ENCODE data around the gene FUCA2. TPM values are rescaled to one million over a fixed set of nuclear protein-coding genes. Genes with fewer than 3 reads are reported as not detected.

FUCA2 gene
- total RNA-seq, 1 experiment from 2014 or later: 72.1 TPM

DNA sequence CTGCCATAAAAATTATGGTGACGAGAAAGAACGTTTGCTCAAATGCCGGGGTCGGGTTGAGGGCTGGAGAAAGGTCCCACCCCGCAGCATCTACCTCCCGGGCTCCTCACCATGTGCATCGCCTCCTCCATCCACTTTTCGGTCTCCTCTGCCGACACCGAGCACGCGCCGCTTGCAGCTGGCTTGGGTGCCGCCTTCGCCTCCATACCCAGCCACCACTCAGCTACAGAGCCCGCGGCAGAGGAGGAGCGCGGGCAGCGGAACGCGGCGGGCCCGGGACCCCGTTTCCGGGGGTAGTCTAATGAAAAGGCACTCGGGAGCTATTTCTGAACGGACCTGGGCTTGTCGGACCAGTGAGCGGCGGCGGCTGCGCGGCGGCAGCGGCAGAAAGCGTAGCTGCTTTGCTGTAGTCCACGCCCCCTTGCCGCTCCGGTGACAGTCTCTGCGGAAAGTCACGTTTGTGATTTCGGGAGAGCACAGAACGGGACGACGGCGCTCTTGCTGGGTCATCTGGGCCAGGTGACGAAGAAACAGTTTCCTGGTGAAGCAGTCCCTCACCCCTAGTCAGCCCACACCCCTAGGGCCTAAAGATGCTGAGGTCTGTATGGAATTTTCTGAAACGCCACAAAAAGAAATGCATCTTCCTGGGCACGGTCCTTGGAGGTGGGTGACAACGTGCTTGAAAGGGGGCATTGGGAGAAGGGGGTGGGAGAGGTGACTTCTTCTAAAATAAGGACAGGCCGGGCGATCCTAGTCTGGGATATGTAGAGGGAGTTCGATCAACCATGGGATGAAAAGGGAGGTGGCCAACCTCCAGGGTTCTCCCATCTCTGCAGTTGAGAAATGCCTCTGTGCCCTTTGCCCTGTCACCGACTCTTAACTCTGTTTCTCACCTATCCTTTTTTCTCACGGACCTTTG lies 60.8 kb downstream of the FUCA2 start, which contains the start of the genes ADAT2 and PEX3:
ADAT2 (minus strand) TSS at position 243 of the 919 bp plus-strand sequence; CDS start at position 206, 37 bp downstream.
PEX3 (plus strand) TSS at position 353 of the 919 bp plus-strand sequence; CDS start at position 591, 238 bp downstream.
- Histone ChIP-seq H2AFZ (ENCODE audit: low read length) (peak within 1 kb of the TSS; percentile 49), H3K14ac (ENCODE audit: insufficient read depth, low read length) (peak within 1 kb of the TSS; percentile 88), H3K4ac (ENCODE audit: low read depth, low read length) (no peak within 1 kb of the TSS), H3K4me2 (ENCODE audit: insufficient read depth, insufficient read length, low read length) (peak within 1 kb of the TSS; percentile 88), H3K9me3 (ENCODE audit: control insufficient read depth, low read depth, low read length) (no peaks in the 10 kb centered on the region), H3K79me2 (ENCODE audit: insufficient read depth, low read length) (no peaks in the 10 kb centered on the region), H4K20me1 (ENCODE audit: control insufficient read depth, insufficient read depth, insufficient read length) (no peaks in the 10 kb centered on the region), H2BK15ac (ENCODE audit: low read depth, low read length) (no peak within 1 kb of the TSS), H2BK5ac (ENCODE audit: insufficient read length, low read length) (no peak within 1 kb of the TSS), H3K27ac (ENCODE audit: insufficient read length, low read depth, low read length) (no peak within 1 kb of the TSS), H3K27me3 (ENCODE audit: insufficient read depth, low read length) (no peaks in the 10 kb centered on the region), H3K9ac (ENCODE audit: extremely low read depth, insufficient read length, low read length) (peak within 1 kb of the TSS; percentile 90), H2BK120ac (ENCODE audit: low read depth, low read length, poor library complexity, severe bottlenecking) (no peak within 1 kb of the TSS), H2BK20ac (ENCODE audit: low read depth, low read length, poor library complexity, severe bottlenecking) (no peak within 1 kb of the TSS), H3K4me1 (ENCODE audit: insufficient read depth, low read length) (no peaks in the 10 kb centered on the region), H3K18ac (ENCODE audit: insufficient read length, low read depth, low read length) (peak within 1 kb of the TSS; percentile 58), H3T11ph (ENCODE audit: low read length) (no peak within 1 kb of the TSS), H2BK12ac (ENCODE audit: insufficient read length, low read depth, low read length) (no peak within 1 kb of the TSS), H4K8ac (replicated peaks; ENCODE audit: insufficient read length, low read depth, low read length) (no peak within 1 kb of the TSS), H3K23ac (ENCODE audit: insufficient read length, low read depth, low read length) (no peak within 1 kb of the TSS), H2AK5ac (ENCODE audit: insufficient read length, low read length) (no peak within 1 kb of the TSS), H4K91ac (ENCODE audit: insufficient read length, low read depth, low read length) (no peak within 1 kb of the TSS), H4K5ac (ENCODE audit: insufficient read length, low read depth, low read length) (peak within 1 kb of the TSS; percentile 81), H3K79me1 (ENCODE audit: insufficient read depth, low read depth, low read length, poor library complexity, severe bottlenecking) (no peaks in the 10 kb centered on the region), H3K56ac (ENCODE audit: insufficient read length, low read depth, low read length) (no peak within 1 kb of the TSS), H3K23me2 (ENCODE audit: insufficient read length, low read depth, low read length, poor library complexity, severe bottlenecking) (peaks cover 16% of the 10 kb centered on the region)
- H3K4me3 Mint-ChIP-seq: peak within 1 kb of the TSS; percentile 93 to 99
- peak; percentile 96 for DNase-seq
- peaks cover 10 to 11% of the 10 kb centered on the region in 2 experiments for H3K4me1 Mint-ChIP-seq
- TF ChIP-seq, protein P1, sequence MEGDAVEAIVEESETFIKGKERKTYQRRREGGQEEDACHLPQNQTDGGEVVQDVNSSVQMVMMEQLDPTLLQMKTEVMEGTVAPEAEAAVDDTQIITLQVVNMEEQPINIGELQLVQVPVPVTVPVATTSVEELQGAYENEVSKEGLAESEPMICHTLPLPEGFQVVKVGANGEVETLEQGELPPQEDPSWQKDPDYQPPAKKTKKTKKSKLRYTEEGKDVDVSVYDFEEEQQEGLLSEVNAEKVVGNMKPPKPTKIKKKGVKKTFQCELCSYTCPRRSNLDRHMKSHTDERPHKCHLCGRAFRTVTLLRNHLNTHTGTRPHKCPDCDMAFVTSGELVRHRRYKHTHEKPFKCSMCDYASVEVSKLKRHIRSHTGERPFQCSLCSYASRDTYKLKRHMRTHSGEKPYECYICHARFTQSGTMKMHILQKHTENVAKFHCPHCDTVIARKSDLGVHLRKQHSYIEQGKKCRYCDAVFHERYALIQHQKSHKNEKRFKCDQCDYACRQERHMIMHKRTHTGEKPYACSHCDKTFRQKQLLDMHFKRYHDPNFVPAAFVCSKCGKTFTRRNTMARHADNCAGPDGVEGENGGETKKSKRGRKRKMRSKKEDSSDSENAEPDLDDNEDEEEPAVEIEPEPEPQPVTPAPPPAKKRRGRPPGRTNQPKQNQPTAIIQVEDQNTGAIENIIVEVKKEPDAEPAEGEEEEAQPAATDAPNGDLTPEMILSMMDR (conservative IDR thresholded peaks at IDR 0.05): no peak
- no peaks in the 10 kb centered on the region for H3K27me3 Mint-ChIP-seq (ENCODE audit: low read depth)
- peaks cover 0 to 1% (median 0%) of the 10 kb centered on the region in 3 experiments; a peak in 1 of 7 replicates for H3K36me3 Mint-ChIP-seq (ENCODE audit: insufficient read depth in 1 of 3, low read depth in 3 of 3)
- peak within 1 kb of the TSS; percentile 61 to 99 (median 98); a peak in 6 of 7 replicates for H3K27ac Mint-ChIP-seq
- no CpG with 5 or more reads among the region's 56 CpGs for WGBS (ENCODE audit: extremely low coverage, insufficient read length, low lambda C conversion rate)
- no peaks in the 10 kb centered on the region for H3K9me3 Mint-ChIP-seq
